T-cell (primary cell): ENCODE data around the gene NAB2. TPM values are rescaled to one million over a fixed set of nuclear protein-coding genes. Genes with fewer than 3 reads are reported as not detected.

Experiments
- ATAC-seq, 4 experiments: fragments of 200-7000 bp in 3 of 4; fragments of 150-1000 bp in 1 of 4; cut with Tn5 transposase; replicated peaks in 1 of 4; 1 replicate in 3 of 4; 2 replicates in 1 of 4; pipeline ENCODE4 v1.10.0; 2021; ENCODE audit warnings: moderate library complexity in 3 of 4, mild to moderate bottlenecking in 2 of 4, moderate number of reproducible peaks in 1 of 4
- CTCF ChIA-PET, 2 donors: fragments of 300-600 bp; sonication (Branson Sonifier 250); formaldehyde crosslinking; loops; one replicate each; lab custom pipeline; 2022; ENCODE audit warnings: antibody characterized with exemption in 2 of 2; lab: Charles Lee
- POLR2A ChIA-PET, 2 donors: fragments of 300-600 bp; sonication (Branson Sonifier 250); formaldehyde crosslinking; loops; one replicate each; lab custom pipeline; 2022; ENCODE audit warnings: antibody characterized with exemption in 2 of 2; lab: Charles Lee
- DNase-seq, 35 experiments: peaks; one replicate each; pipeline versions ENCODE4 v3.0.0 to v3.0.0-alpha.2; 2013 to 2023
- H3K27ac ChIP-seq: one replicate; pipeline ENCODE4 v1.5.1; 2013; ENCODE audit warnings: low read length
- H3K27me3 ChIP-seq, 2 experiments: replicated peaks in 1 of 2; 1 replicate in 1 of 2; 2 replicates in 1 of 2; pipeline versions ENCODE4 v1.6.1 to v1.7.0; 2013; ENCODE audit warnings: low read length in 1 of 2, mixed read lengths in 1 of 2; ENCODE audit not compliant: control insufficient read depth in 2 of 2, insufficient read depth in 2 of 2; ENCODE audit errors: extremely low read depth in 1 of 2
- H3K36me3 ChIP-seq, 2 donors: 1 replicate in 1 of 2; 2 replicates in 1 of 2; pipeline versions ENCODE4 v1.6.1 to v1.7.0; 2013; ENCODE audit warnings: low read length in 1 of 2; ENCODE audit not compliant: control insufficient read depth in 2 of 2, insufficient read depth in 1 of 2; ENCODE audit errors: extremely low read depth in 1 of 2
- H3K4me1 ChIP-seq, 2 experiments: 1 replicate in 1 of 2; 2 replicates in 1 of 2; pipeline versions ENCODE4 v1.6.1 to v1.7.0; 2013; ENCODE audit warnings: low read length in 2 of 2, mixed read lengths in 1 of 2; ENCODE audit not compliant: insufficient read depth in 2 of 2, control insufficient read depth in 1 of 2; ENCODE audit errors: extremely low read depth in 1 of 2
- H3K4me3 ChIP-seq, 2 donors: 1 replicate in 1 of 2; 2 replicates in 1 of 2; pipeline versions ENCODE4 v1.5.1 to v1.7.0; 2013; ENCODE audit warnings: mild to moderate bottlenecking in 2 of 2, low read length in 1 of 2, moderate library complexity in 1 of 2; ENCODE audit not compliant: control insufficient read depth in 1 of 2; ENCODE audit errors: extremely low read depth in 1 of 2
- H3K9me3 ChIP-seq: 2 replicates; pipeline ENCODE4 v1.7.0; 2013
- H3K27ac Mint-ChIP-seq, 2 donors: one replicate each; pipeline ENCODE4 v1.8.0; 2020 to 2021; ENCODE audit warnings: mild to moderate bottlenecking in 2 of 2, mixed read lengths in 2 of 2
- H3K27me3 Mint-ChIP-seq, 2 donors: one replicate each; pipeline ENCODE4 v1.8.0; 2021 to 2022; ENCODE audit warnings: mixed read lengths in 2 of 2
- H3K36me3 Mint-ChIP-seq: one replicate; pipeline ENCODE4 v1.8.0; 2021; ENCODE audit warnings: mixed read lengths
- H3K4me1 Mint-ChIP-seq, 3 donors: one replicate each; pipeline ENCODE4 v1.8.0; 2020 to 2022; ENCODE audit warnings: mixed read lengths in 3 of 3, mild to moderate bottlenecking in 1 of 3
- H3K4me3 Mint-ChIP-seq, 3 donors: one replicate each; pipeline ENCODE4 v1.8.0; 2020 to 2022; ENCODE audit warnings: mild to moderate bottlenecking in 3 of 3, mixed read lengths in 3 of 3, moderate library complexity in 3 of 3
- H3K9me3 Mint-ChIP-seq, 3 donors: one replicate each; pipeline ENCODE4 v1.8.0; 2020 to 2022; ENCODE audit warnings: mixed read lengths in 3 of 3
- WGBS: methylation state at CpG from one replicate; pipeline ENCODE4 v1.1.5; 2013; ENCODE audit warnings: missing lambda C conversion rate; ENCODE audit not compliant: insufficient coverage; 5-methylcytosine and 5-hydroxymethylcytosine counted together
- total RNA-seq, 35 experiments: library from RNA in 6 of 35; stranded (reverse) in 6 of 35; fragments of 120-200 nt in 1 of 35; gene quantifications; one replicate each; pipeline versions ENCODE4 v1.2.1 to v1.2.4 and lab custom pipeline; 2013 to 2026

Gene NAB2
- 10 to 100 TPM in 3 of 5 donors, 1 to 10 TPM in 2; 4.2 to 21.6 (median 16.9) TPM for total RNA-seq
- 7.1 TPM for total RNA-seq (2013)
- 9.4 to 144 (median 25.0) reads per million in 29 experiments for total RNA-seq (lab: John Stamatoyannopoulos, UW)

DNA sequence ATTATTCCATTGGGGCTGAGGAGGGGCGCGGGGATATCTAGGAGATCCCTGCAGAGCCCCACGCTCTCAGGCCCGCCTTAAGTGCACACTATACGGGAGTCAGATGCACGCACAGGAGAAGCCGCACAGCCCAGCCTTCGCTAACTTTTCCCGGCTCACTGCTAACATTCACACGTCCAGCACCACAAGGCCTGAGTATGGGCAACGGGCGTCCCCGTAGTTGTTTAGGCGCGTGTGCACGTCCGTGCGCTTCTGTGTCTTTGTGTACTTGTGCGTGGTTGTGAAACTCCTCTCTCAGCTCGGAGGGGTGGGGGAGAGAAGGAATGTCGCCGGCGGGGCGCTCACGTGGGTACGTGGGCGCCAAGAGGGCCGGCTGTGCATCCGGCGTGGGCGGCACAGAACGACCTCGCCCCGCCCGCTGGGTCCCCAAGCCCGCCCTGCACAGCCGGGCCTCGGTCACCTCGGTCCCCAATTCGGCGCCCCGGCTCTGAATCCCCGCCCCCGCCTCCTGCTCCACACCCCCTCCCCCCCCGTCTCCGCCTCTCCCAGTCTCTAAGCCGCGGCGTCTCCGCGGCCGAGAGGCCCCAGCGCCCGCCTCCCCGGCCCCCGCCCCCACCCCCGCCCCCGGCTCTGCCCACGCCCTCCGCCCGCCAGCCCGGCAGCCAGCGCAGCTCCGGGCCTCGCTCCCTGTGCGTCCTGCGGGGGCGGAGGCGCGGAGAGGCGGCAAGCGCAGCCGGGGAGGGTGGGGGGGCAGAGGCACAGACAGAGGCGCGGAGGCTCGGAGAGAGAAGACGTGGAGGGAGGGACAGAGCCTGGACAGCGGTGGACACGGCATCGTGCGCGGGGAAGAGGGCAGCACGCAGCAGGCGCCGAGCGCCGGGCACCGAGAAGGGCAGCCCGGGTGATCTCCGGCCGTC, at the start of gene NAB2:
TSS of gene NAB2 (plus strand) at position 761 of the 917 bp plus-strand sequence. CDS start 158 bp downstream, outside the sequence.
- DNase-seq: peak; percentile 77 to 96 (median 88)
- ChIA-PET POLR2A (interaction anchor here (0.6 to 1.2 kb wide), 4 partner anchors 10 to 403 kb away, joined by 4 to 8 read pairs (median 6); partner anchors contain the start of gene NEMP1 (in 1 of the 2)), CTCF (interaction anchor here (0.6 to 2.6 kb wide), 7 partner anchors 9 to 788 kb away, joined by 3 to 15 read pairs (median 5); partner anchors contain the start of genes NEMP1 (in 1 of the 2) and STAT6 (in 1 of the 2))
- peak; percentile 72 to 75 (median 74) for ATAC-seq
- Histone ChIP-seq H3K36me3 (peaks cover 3 to 19% of the 10 kb centered on the region in 2 donors), H3K4me3 (peak within 1 kb of the TSS; percentile 88 to 95), H3K9me3 (no peaks in the 10 kb centered on the region), H3K4me1 (peaks cover 24 to 67% of the 10 kb centered on the region in 2 experiments), H3K27me3 (no peaks in the 10 kb centered on the region), H3K27ac (peak within 1 kb of the TSS; percentile 95)
- no peaks in the 10 kb centered on the region for H3K9me3 Mint-ChIP-seq
- H3K27me3 Mint-ChIP-seq: no peaks in the 10 kb centered on the region
- H3K36me3 Mint-ChIP-seq: peaks cover 4% of the 10 kb centered on the region
- H3K4me3 Mint-ChIP-seq: peak within 1 kb of the TSS; percentile 87 to 92 (median 89)
- WGBS: under 1% methylated on average over 53 of the region's 91 CpGs
- peaks cover 57 to 69% (median 63%) of the 10 kb centered on the region in 3 donors for H3K4me1 Mint-ChIP-seq
- H3K27ac Mint-ChIP-seq: peak within 1 kb of the TSS; percentile 94 to 95

DNA sequence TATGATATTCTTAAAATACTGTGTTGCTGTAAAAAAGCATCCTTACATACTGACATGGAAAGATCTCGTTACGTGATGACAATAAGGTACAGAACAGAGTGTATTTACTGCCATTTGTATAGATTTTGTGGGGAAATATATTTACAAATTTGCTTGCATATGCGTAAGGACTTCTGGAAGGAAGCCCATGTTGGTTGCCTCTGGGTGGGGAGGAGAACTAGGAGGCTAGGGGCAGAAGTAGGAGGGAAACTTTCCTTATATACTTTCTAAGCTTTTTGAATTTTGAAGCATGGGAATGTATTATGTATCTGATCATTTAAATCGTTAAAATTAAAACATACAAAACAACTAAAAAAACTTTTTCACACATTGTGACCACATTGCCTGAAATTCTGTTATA, 48.7 kb upstream of the NAB2 start:
- Mint-ChIP-seq H3K36me3 (no peaks in the 10 kb centered on the region), H3K4me1 (peaks cover 5 to 18% (median 6%) of the 10 kb centered on the region in 3 donors), H3K4me3 (no peak overlapping the region), H3K27ac (no peak overlapping the region), H3K9me3 (no peaks in the 10 kb centered on the region), H3K27me3 (peaks cover 0 to 3% of the 10 kb centered on the region in 2 donors)
- Histone ChIP-seq H3K27me3 (peaks cover 0 to 9% of the 10 kb centered on the region in 2 experiments), H3K36me3 (no peaks in the 10 kb centered on the region), H3K4me1 (no peaks in the 10 kb centered on the region), H3K27ac (no peak overlapping the region), H3K4me3 (no peak overlapping the region), H3K9me3 (no peaks in the 10 kb centered on the region)
- CTCF ChIA-PET: interaction anchor here in 1 of 2 donors (0.9 kb wide), 2 partner anchors 9 to 31 kb away, joined by 3 read pairs; no protein-coding TSS in a partner anchor
- DNase-seq: no peak
- no peak for ATAC-seq
- POLR2A ChIA-PET: interaction anchor here (0.6 kb wide), 2 partner anchors 56 to 405 kb away, joined by 4 to 6 read pairs; no protein-coding TSS in a partner anchor
- no CpG with 5 or more reads among the region's 4 CpGs for WGBS

DNA sequence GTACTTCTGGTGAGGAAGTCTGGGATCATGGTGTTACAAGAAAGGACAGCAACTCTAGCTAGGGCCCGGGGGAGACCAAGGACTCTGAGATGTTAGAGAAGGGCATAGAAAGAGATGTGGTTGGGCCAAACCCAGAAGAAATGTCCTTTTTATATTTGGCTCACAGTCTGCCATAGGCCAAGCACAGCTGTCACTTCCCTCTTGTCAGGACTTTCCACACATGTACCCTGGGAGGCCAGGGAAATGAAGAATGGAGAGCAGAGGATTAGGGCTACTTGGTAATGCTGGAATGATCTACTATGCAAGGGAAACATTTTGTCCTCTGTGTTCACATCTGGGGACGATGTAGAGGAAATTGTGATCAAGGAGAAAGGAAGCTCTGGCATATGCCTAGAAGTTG, 48.2 kb upstream of the NAB2 start:
- no peaks in the 10 kb centered on the region for H3K4me1 ChIP-seq
- H3K9me3 ChIP-seq: no peaks in the 10 kb centered on the region
- ATAC-seq: no peak
- Mint-ChIP-seq H3K4me1 (peaks cover 5 to 23% (median 6%) of the 10 kb centered on the region in 3 donors), H3K36me3 (no peaks in the 10 kb centered on the region), H3K27me3 (peaks cover 0 to 3% of the 10 kb centered on the region in 2 donors), H3K9me3 (no peaks in the 10 kb centered on the region), H3K27ac (no peak overlapping the region), H3K4me3 (no peak overlapping the region)
- no CpG with 5 or more reads among the region's 2 CpGs for WGBS
- H3K27ac ChIP-seq: no peak overlapping the region
- no peaks in the 10 kb centered on the region for H3K36me3 ChIP-seq
- no peak for DNase-seq
- CTCF ChIA-PET: interaction anchor here (0.6 to 0.9 kb wide), 4 partner anchors 9 to 860 kb away, joined by 3 to 6 read pairs (median 3); no protein-coding TSS in a partner anchor
- POLR2A ChIA-PET: interaction anchor here (0.5 to 0.6 kb wide), 5 partner anchors 14 to 405 kb away, joined by 3 to 6 read pairs (median 4); no protein-coding TSS in a partner anchor
- peaks cover 0 to 9% of the 10 kb centered on the region in 2 experiments for H3K27me3 ChIP-seq
- no peak overlapping the region for H3K4me3 ChIP-seq

- ATAC-seq: no peak
- 100% methylated on average over 1 of the region's 2 CpGs for WGBS
- POLR2A ChIA-PET: no interaction called here
- no peaks in the 10 kb centered on the region for H3K9me3 Mint-ChIP-seq
- Histone ChIP-seq H3K27me3 (peaks cover 0 to 9% of the 10 kb centered on the region in 2 experiments), H3K36me3 (no peaks in the 10 kb centered on the region), H3K9me3 (no peaks in the 10 kb centered on the region), H3K4me1 (peaks cover 11 to 15% of the 10 kb centered on the region in 2 experiments), H3K4me3 (no peak overlapping the region), H3K27ac (no peak overlapping the region)
- CTCF ChIA-PET: no interaction called here
- peaks cover 22 to 42% (median 26%) of the 10 kb centered on the region in 3 donors for H3K4me1 Mint-ChIP-seq
- no peaks in the 10 kb centered on the region for H3K36me3 Mint-ChIP-seq
- H3K27me3 Mint-ChIP-seq: peaks cover 0 to 5% of the 10 kb centered on the region in 2 donors
- no peak overlapping the region for H3K4me3 Mint-ChIP-seq
- H3K27ac Mint-ChIP-seq: no peak overlapping the region
- no peak for DNase-seq
Measured at GRCh38 chr12:57042695-57043094, 46.2 kb upstream of the NAB2 start.

DNA sequence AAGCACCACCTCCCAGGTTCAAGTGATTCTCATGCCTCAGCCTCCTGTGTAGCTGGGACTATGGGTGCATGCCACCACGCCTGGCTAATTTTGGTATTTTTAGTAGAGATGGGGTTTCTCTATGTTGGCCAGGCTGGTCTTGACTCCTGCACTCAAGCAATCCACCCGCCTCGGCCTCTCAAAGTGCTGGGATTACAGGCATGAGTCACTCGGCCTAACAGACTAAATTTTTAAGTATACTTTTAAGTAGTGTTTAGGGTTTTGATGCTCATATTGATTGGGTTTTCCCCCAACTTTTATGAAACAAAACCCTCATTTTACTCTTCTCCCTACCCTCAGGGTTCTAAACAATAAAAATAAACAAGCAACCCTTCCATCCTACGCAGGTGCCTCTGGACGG, 44.4 kb upstream of the NAB2 start:
- Mint-ChIP-seq H3K36me3 (no peaks in the 10 kb centered on the region), H3K27me3 (peaks cover 0 to 5% of the 10 kb centered on the region in 2 donors), H3K4me1 (peaks cover 21 to 50% (median 26%) of the 10 kb centered on the region in 3 donors), H3K9me3 (no peaks in the 10 kb centered on the region), H3K27ac (no peak overlapping the region), H3K4me3 (no peak overlapping the region)
- Histone ChIP-seq H3K27me3 (peaks cover 0 to 9% of the 10 kb centered on the region in 2 experiments), H3K9me3 (no peaks in the 10 kb centered on the region), H3K36me3 (no peaks in the 10 kb centered on the region), H3K27ac (no peak overlapping the region), H3K4me1 (peaks cover 12 to 24% of the 10 kb centered on the region in 2 experiments), H3K4me3 (no peak overlapping the region)
- no peak for ATAC-seq
- ChIA-PET CTCF (interaction anchor here in 1 of 2 donors (0.6 kb wide), 1 partner anchor 305 kb away, joined by 3 read pairs; no protein-coding TSS in a partner anchor), POLR2A (no interaction called here)
- WGBS: no CpG with 5 or more reads among the region's 6 CpGs
- no peak for DNase-seq

- H3K4me1 Mint-ChIP-seq: peaks cover 20 to 46% (median 26%) of the 10 kb centered on the region in 3 donors
- ATAC-seq: no peak
- Histone ChIP-seq H3K36me3 (no peaks in the 10 kb centered on the region), H3K27ac (no peak overlapping the region), H3K4me1 (peaks cover 12 to 24% of the 10 kb centered on the region in 2 experiments), H3K27me3 (peaks cover 0 to 9% of the 10 kb centered on the region in 2 experiments), H3K9me3 (no peaks in the 10 kb centered on the region), H3K4me3 (no peak overlapping the region)
- H3K27ac Mint-ChIP-seq: no peak overlapping the region
- ChIA-PET POLR2A (no interaction called here), CTCF (no interaction called here)
- H3K4me3 Mint-ChIP-seq: no peak overlapping the region
- H3K9me3 Mint-ChIP-seq: no peaks in the 10 kb centered on the region
- no peaks in the 10 kb centered on the region for H3K36me3 Mint-ChIP-seq
- no peak for DNase-seq
- peaks cover 0 to 5% of the 10 kb centered on the region in 2 donors for H3K27me3 Mint-ChIP-seq
- WGBS: no CpG with 5 or more reads among the region's 3 CpGs
Measured at GRCh38 chr12:57044889-57045288, 44.0 kb upstream of the NAB2 start.
